Muscle layer of duodenum (tissue), 2 donors: ENCODE measurements around the gene CSE1L.
"Not testable (repeated sequence)": the region's sequence is repeated elsewhere in the genome, so short reads cannot be mapped to it uniquely, and the experiment has no call there.

Experiments used
- H3K27ac ChIP-seq: one replicate; pipeline ENCODE4 v1.7.0; 2013; ENCODE audit warnings: mild to moderate bottlenecking, low read length
- H3K27me3 ChIP-seq: one replicate; pipeline ENCODE4 v1.7.0; 2013; ENCODE audit warnings: low read depth, mild to moderate bottlenecking, control low read depth, low read length
- H3K36me3 ChIP-seq, 2 donors: one replicate each; pipeline ENCODE4 v1.7.0; 2013; ENCODE audit warnings: low read length in 2 of 2, control low read depth in 1 of 2, mild to moderate bottlenecking in 1 of 2; ENCODE audit not compliant: insufficient read depth in 2 of 2, control insufficient read depth in 1 of 2
- H3K4me1 ChIP-seq, 2 donors: one replicate each; pipeline ENCODE4 v1.7.0; 2013; ENCODE audit warnings: low read length in 2 of 2, mild to moderate bottlenecking in 2 of 2, control low read depth in 1 of 2, moderate library complexity in 1 of 2; ENCODE audit not compliant: insufficient read depth in 2 of 2, control insufficient read depth in 1 of 2
- H3K4me3 ChIP-seq, 2 donors: one replicate each; pipeline ENCODE4 v1.7.0; 2013; ENCODE audit warnings: low read length in 2 of 2, low read depth in 1 of 2, mild to moderate bottlenecking in 1 of 2
- H3K9me3 ChIP-seq, 2 donors: one replicate each; pipeline ENCODE4 v1.7.0; 2013; ENCODE audit warnings: low read length in 2 of 2, control low read depth in 1 of 2, mild to moderate bottlenecking in 1 of 2; ENCODE audit not compliant: control insufficient read depth in 1 of 2
- donor health status: healthy.

The CSE1L gene

GRCh38 chr20:49134797-49135196, 88.7 kb downstream of the CSE1L start:
- not testable (repeated sequence) for H3K4me3 ChIP-seq, H3K4me1 ChIP-seq, H3K27me3 ChIP-seq, H3K9me3 ChIP-seq, H3K27ac ChIP-seq
- H3K36me3 ChIP-seq, result peaks cover 11 to 12% of the 10 kb centered on the region in 2 donors

GRCh38 chr20:49136817-49137571, 90.9 kb downstream of the CSE1L start:
- H3K4me1 ChIP-seq, result peaks cover 3 to 7% of the 10 kb centered on the region in 2 donors
- peaks cover 11 to 12% of the 10 kb centered on the region in 2 donors for H3K36me3 ChIP-seq
- H3K9me3 ChIP-seq, result no peaks in the 10 kb centered on the region
- no peak overlapping the region for H3K27ac ChIP-seq
- H3K4me3 ChIP-seq, result no peak overlapping the region
- no peaks in the 10 kb centered on the region for H3K27me3 ChIP-seq

GRCh38 chr20:49138431-49138830, 92.3 kb downstream of the CSE1L start:
- Histone ChIP-seq H3K4me3 (no peak overlapping the region), H3K9me3 (no peaks in the 10 kb centered on the region), H3K36me3 (peaks cover 10 to 16% of the 10 kb centered on the region in 2 donors), H3K27ac (no peak overlapping the region), H3K27me3 (no peaks in the 10 kb centered on the region), H3K4me1 (peaks cover 3 to 7% of the 10 kb centered on the region in 2 donors)

- H3K27ac ChIP-seq, result no peak overlapping the region
- H3K4me3 ChIP-seq, result no peak overlapping the region
- H3K4me1 ChIP-seq, result peaks cover 3 to 7% of the 10 kb centered on the region in 2 donors
- H3K9me3 ChIP-seq, result no peaks in the 10 kb centered on the region
- peaks cover 11 to 14% of the 10 kb centered on the region in 2 donors for H3K36me3 ChIP-seq
- H3K27me3 ChIP-seq, result no peaks in the 10 kb centered on the region
These were observed 94.3 kb downstream of the CSE1L start for GRCh38 chr20:49140411-49140810.

GRCh38 chr20:49140834-49141233, 94.7 kb downstream of the CSE1L start:
- Histone ChIP-seq H3K27me3 (no peaks in the 10 kb centered on the region), H3K36me3 (peaks cover 11 to 12% of the 10 kb centered on the region in 2 donors), H3K9me3 (no peaks in the 10 kb centered on the region), H3K4me3 (no peak overlapping the region), H3K4me1 (peaks cover 3 to 7% of the 10 kb centered on the region in 2 donors), H3K27ac (no peak overlapping the region)
